PC-3 (cell line): ENCODE measurements around the gene MC2R. TPM values are rescaled to one million over a fixed set of nuclear protein-coding genes. Genes with fewer than 3 reads are reported as not detected.
A peak's percentile ranks its signal among the peaks of the same experiment; 100 is the strongest.

ENCODE experiments used
- ATAC-seq: fragments of 200-7000 bp; cut with Tn5 transposase; 2 replicates; pipeline ENCODE4 v1.9.1; 2020; ENCODE audit warnings: mild to moderate bottlenecking, moderate library complexity
- BruUV-seq: library from RNA; stranded (reverse); fragments of 400-500 nt; replicated peaks from 2 replicates; lab custom pipeline; 2021; lab: Mats Ljungman, UMichigan
- CTCF ChIA-PET: fragments of 300-600 bp; sonication (Branson Sonifier 250); formaldehyde crosslinking; loops from one replicate; lab custom pipeline; 2022; ENCODE audit warnings: antibody characterized with exemption; lab: Charles Lee
- POLR2A ChIA-PET: fragments of 300-600 bp; sonication (Branson Sonifier 250); formaldehyde crosslinking; loops from one replicate; lab custom pipeline; 2022; ENCODE audit warnings: antibody characterized with exemption; ENCODE audit not compliant: unreplicated experiment; lab: Charles Lee
- DNase-seq: peaks from one replicate; pipeline ENCODE4 v3.0.0-alpha.2; 2015
- H2AFZ ChIP-seq: fragments of 300-600 bp; sonication (generic); 2 replicates; pipeline ENCODE4 v1.6.0; 2016; ENCODE audit warnings: antibody characterized with exemption, low read length
- H3F3A ChIP-seq: fragments of 300-600 bp; sonication (generic); one replicate; pipeline ENCODE4 v1.6.0; 2017; ENCODE audit warnings: antibody characterized with exemption, low read length, control low read depth, mild to moderate bottlenecking; ENCODE audit not compliant: unreplicated experiment
- H3K27ac ChIP-seq: fragments of 300-600 bp; sonication (generic); 2 replicates; pipeline ENCODE4 v1.5.1; 2016; ENCODE audit warnings: mild to moderate bottlenecking, low read length
- H3K27me3 ChIP-seq: fragments of 300-600 bp; sonication (generic); 2 replicates; pipeline ENCODE4 v1.6.1; 2016; ENCODE audit warnings: low read length, mixed read lengths
- H3K36me3 ChIP-seq: fragments of 300-600 bp; sonication (generic); 2 replicates; pipeline ENCODE4 v1.6.1; 2016; ENCODE audit warnings: low read depth, mixed run types, low read length, mixed read lengths
- H3K4me1 ChIP-seq: fragments of 300-600 bp; sonication (generic); 2 replicates; pipeline ENCODE4 v1.5.1; 2016; ENCODE audit warnings: low read length; ENCODE audit not compliant: insufficient read depth
- H3K4me2 ChIP-seq: fragments of 300-600 bp; sonication (generic); 2 replicates; pipeline ENCODE4 v1.6.0; 2016; ENCODE audit warnings: low read length
- H3K4me3 ChIP-seq: fragments of 300-600 bp; sonication (generic); 2 replicates; pipeline ENCODE4 v1.5.1; 2016; ENCODE audit warnings: mild to moderate bottlenecking, low read length, mixed read lengths
- H3K79me2 ChIP-seq: fragments of 300-600 bp; sonication (generic); 2 replicates; pipeline ENCODE4 v1.6.1; 2017; ENCODE audit warnings: low read length, mixed read lengths
- H3K9ac ChIP-seq: fragments of 300-600 bp; sonication (generic); 2 replicates; pipeline ENCODE4 v1.6.0; 2016; ENCODE audit warnings: mild to moderate bottlenecking, low read length
- H3K9me2 ChIP-seq: fragments of 300-600 bp; sonication (generic); replicated peaks from 2 replicates; pipeline ENCODE4 v1.6.1; 2016; ENCODE audit warnings: mixed run types, low read length, mixed read lengths
- H3K9me3 ChIP-seq: fragments of 300-600 bp; sonication (generic); 2 replicates; pipeline ENCODE4 v1.6.1; 2016; ENCODE audit warnings: low read length, mixed read lengths
- H4K20me1 ChIP-seq: fragments of 300-600 bp; sonication (generic); 2 replicates; pipeline ENCODE4 v1.6.1; 2016; ENCODE audit warnings: low read length, mixed read lengths
- EZH2 ChIP-seq: fragments of 300-600 bp; sonication (generic); IDR thresholded peaks from one replicate; pipeline ENCODE4 v1.6.1; 2017; ENCODE audit warnings: antibody characterized with exemption, mild to moderate bottlenecking, low read length; ENCODE audit not compliant: unreplicated experiment
- EZH2phosphoT487 ChIP-seq: fragments of 300-600 bp; sonication (generic); IDR thresholded peaks from 2 replicates; pipeline ENCODE4 v1.6.1; 2018; ENCODE audit warnings: mild to moderate bottlenecking, antibody characterized with exemption, low read length, borderline replicate concordance
- intact Hi-C: fragments of 100-400 bp; cut with micrococcal nuclease; formaldehyde crosslinking; loops from 2 replicates; pipeline ENCODE4 v1.9.0; 2023
- total RNA-seq: library from RNA; depleted of rRNA; stranded (reverse); fragments of >200 nt; gene quantifications from 2 replicates; pipeline ENCODE4 v1.2.3, GENCODE V29; 2014
- TF ChIP-seq, protein P1 (sequence below): fragments of 300-600 bp; sonication (generic); conservative IDR thresholded peaks from 2 replicates; pipeline ENCODE4 v1.5.1; 2017; ENCODE audit warnings: antibody characterized with exemption, low read depth, mild to moderate bottlenecking, low read length

MC2R gene
- total RNA-seq, 1 experiment from 2014 or later = not detected

DNA sequence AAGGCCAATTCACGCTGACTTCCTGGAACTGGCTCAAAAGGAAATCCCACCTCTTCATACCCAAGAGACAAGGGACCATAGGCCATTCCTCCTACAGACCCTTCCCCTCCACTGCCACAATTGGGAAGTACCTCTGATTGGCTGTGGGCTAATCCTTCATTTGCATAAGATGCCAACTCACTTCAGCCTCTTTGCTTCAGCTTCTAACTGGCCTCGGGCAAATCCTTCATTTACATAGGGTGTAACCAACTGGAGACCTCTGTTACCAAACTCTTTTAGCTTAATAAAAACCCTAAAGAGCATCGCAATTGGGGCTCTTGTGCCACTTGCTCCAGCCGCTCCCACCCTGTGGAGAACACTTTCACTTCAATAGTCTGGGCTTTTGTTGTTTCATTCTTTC is 38.2 kb downstream of the MC2R start:
- H3K9me3 ChIP-seq = no peaks in the 10 kb centered on the region
- no peaks in the 10 kb centered on the region for H3F3A ChIP-seq
- no TSS peak for BruUV-seq
- no peak overlapping the region for H3K9ac ChIP-seq
- no peak overlapping the region for H2AFZ ChIP-seq
- H3K27me3 ChIP-seq = peaks cover 63% of the 10 kb centered on the region
- no peak overlapping the region for H3K27ac ChIP-seq
- H4K20me1 ChIP-seq = no peaks in the 10 kb centered on the region
- H3K4me1 ChIP-seq = no peaks in the 10 kb centered on the region
- ChIA-PET POLR2A (no interaction called here), CTCF (no interaction called here)
- no peak overlapping the region for H3K4me2 ChIP-seq
- no peak overlapping the region for H3K4me3 ChIP-seq
- ATAC-seq = no peak
- no peaks in the 10 kb centered on the region for H3K79me2 ChIP-seq
- H3K36me3 ChIP-seq = no peaks in the 10 kb centered on the region
- TF ChIP-seq EZH2phosphoT487 (no peak), EZH2 (no peak)
- TF ChIP-seq, protein P1, sequence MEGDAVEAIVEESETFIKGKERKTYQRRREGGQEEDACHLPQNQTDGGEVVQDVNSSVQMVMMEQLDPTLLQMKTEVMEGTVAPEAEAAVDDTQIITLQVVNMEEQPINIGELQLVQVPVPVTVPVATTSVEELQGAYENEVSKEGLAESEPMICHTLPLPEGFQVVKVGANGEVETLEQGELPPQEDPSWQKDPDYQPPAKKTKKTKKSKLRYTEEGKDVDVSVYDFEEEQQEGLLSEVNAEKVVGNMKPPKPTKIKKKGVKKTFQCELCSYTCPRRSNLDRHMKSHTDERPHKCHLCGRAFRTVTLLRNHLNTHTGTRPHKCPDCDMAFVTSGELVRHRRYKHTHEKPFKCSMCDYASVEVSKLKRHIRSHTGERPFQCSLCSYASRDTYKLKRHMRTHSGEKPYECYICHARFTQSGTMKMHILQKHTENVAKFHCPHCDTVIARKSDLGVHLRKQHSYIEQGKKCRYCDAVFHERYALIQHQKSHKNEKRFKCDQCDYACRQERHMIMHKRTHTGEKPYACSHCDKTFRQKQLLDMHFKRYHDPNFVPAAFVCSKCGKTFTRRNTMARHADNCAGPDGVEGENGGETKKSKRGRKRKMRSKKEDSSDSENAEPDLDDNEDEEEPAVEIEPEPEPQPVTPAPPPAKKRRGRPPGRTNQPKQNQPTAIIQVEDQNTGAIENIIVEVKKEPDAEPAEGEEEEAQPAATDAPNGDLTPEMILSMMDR = no peak
- no peak for DNase-seq
- no peaks in the 10 kb centered on the region for H3K9me2 ChIP-seq
- intact Hi-C loops = no loop called here

DNA sequence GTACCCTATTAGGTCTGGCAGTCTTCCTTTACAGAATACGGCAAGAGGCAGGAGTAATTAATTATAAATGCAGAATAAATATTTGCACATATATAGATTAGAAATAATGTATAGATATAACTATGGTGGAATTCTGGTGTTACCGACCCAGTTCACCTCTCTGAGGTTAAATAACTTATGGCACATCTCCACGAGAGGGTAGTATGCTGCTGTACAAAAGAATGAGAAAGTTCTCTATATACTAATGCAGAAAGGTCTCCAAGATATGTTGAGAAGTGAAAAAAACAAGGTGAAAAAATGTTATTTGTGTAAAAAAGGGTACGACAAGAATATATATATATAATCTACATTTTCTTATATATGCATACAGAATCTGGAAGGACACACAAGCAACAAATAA is 40.8 kb downstream of the MC2R start:
- H3K79me2 ChIP-seq = no peaks in the 10 kb centered on the region
- no peak overlapping the region for H3K4me3 ChIP-seq
- H3F3A ChIP-seq = no peaks in the 10 kb centered on the region
- no peaks in the 10 kb centered on the region for H3K36me3 ChIP-seq
- no peaks in the 10 kb centered on the region for H3K4me1 ChIP-seq
- TF ChIP-seq, protein P1 = no peak
- TF ChIP-seq EZH2 = no peak
- TF ChIP-seq EZH2phosphoT487 = no peak
- no peaks in the 10 kb centered on the region for H4K20me1 ChIP-seq
- ChIA-PET CTCF (no interaction called here), POLR2A (no interaction called here)
- H3K4me2 ChIP-seq = no peak overlapping the region
- no peaks in the 10 kb centered on the region for H3K9me3 ChIP-seq
- no peak overlapping the region for H3K27ac ChIP-seq
- DNase-seq = peak; percentile 10
- no peak overlapping the region for H3K9ac ChIP-seq
- ATAC-seq = no peak
- peaks cover 82% of the 10 kb centered on the region for H3K27me3 ChIP-seq
- intact Hi-C loops = no loop called here
- H3K9me2 ChIP-seq = no peaks in the 10 kb centered on the region
- H2AFZ ChIP-seq = no peak overlapping the region
- BruUV-seq = no TSS peak

DNA sequence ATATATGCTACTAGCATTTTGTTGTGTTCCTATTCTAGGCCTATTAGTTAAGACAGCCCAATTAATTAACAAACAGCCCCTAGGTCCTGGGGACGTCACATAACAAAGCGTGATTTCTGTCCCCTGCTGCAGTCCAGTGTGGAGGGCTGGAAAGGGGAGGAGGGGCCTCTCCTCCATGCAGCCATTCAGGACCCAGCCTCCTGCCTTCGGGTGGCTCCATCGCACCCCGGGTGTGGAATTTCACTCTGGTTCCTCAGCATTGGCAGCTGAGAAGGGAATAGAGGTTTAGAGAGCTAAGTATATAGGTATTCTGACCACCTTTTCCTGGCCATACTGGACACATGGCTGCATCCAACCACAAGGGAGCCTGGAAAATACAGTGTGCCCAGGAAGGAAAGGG is 42.4 kb downstream of the MC2R start:
- Histone ChIP-seq H3K9me2 (no peaks in the 10 kb centered on the region), H3K27me3 (peaks cover 87% of the 10 kb centered on the region), H3K36me3 (no peaks in the 10 kb centered on the region), H3K4me3 (no peak overlapping the region), H4K20me1 (no peaks in the 10 kb centered on the region), H3K27ac (no peak overlapping the region), H3K4me1 (no peaks in the 10 kb centered on the region), H3K79me2 (no peaks in the 10 kb centered on the region), H3F3A (no peaks in the 10 kb centered on the region), H3K4me2 (no peak overlapping the region), H2AFZ (no peak overlapping the region), H3K9ac (no peak overlapping the region), H3K9me3 (no peaks in the 10 kb centered on the region)
- DNase-seq (no peak), ATAC-seq (no peak)
- intact Hi-C loops = no loop called here
- no TSS peak for BruUV-seq
- TF ChIP-seq, protein P1 = no peak
- no peak for TF ChIP-seq EZH2phosphoT487
- no peak for TF ChIP-seq EZH2
- ChIA-PET CTCF (no interaction called here), POLR2A (no interaction called here)
